ENCODE results near the gene RAD18.

RAD18 gene

DNA sequence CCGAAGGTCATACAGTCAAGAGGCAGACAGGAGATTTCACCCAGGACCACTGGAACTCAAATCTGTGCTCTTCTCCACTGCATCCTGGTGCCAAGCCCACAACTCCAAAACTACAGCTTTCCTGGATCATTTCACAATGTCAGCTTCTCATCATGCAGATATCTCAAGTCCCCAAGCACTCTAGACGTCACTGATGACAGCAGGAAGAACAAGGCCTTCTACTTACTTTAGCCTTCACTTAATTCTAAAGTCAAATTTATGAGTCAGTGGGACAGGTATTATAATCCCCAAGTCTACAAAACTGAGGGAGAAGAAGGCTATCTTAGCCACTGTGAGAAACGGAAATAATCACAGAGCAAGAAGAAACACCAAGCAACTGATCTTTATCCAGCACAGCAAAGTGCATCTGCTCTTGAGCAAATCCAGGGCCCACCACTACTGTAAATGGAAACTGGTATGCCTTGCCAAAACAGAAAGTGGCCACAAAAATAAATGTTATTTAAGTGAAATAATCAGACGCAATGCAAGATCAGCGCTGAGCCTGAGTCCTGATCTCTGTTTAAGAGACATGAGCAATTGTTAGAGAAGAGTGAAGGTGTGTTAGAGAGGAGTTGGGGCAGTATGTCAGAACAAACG, 928 bp downstream of the RAD18 start:
- DNase-seq: peak in 1 of 2 donors; percentile 5

DNA sequence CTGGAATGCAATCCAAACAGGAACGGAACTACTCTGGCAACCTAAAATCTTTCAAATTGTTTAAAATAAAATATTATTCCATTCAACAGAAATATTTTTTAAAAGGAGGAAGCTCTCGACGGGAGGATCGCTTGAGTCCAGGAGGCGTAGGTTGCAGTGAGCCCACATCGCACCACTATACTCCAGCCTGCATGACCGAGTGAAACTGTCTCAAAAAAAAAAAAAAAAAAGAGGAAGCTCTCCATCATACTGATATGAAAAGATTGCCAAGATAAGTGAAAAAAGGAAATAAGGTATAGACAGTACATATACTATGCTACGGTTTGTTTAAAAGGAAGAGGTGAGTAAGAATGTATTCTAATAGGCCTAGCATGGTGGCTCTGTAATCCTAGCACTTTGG, 3.6 kb downstream of the RAD18 start:
- DNase-seq: no peak

DNA sequence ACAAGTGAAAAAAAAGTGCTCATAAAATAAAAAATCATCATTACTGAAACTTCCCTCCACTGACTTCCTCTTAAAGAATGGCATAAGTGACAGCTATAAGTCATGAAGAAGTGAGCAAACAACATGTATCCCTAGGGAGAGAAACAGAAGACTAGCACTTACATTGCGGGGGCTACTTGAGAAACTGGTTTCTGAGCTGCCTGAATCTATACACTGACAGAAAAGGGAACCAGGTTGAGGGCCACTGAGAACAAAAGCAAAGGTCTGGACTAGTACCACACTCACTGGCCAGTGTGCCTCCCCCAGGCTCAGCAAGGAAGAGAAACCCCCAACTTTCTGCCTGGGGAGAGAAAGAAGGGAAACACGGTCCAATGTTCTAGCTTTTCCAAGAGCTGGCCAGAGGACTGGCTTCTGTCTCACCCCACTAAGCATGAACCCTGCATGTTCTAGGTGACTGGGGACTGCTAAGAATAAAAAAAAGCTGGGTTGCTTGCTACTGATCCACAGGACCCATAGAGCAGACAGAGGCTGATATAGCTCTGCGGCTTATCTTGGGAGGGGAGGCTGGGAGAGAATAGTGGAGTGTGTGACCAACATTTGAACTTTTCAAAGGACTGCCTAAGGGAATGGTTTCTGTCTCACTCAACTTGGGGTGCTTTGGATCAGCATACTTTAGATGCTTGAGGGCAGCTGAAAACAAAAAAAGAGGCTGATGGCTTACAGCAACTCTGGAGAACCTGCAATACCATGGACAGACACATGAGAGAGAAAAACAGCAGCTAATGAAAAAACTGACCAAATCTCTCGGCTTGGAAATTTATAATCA, 8.1 kb downstream of the RAD18 start:
- no peak for DNase-seq

DNA sequence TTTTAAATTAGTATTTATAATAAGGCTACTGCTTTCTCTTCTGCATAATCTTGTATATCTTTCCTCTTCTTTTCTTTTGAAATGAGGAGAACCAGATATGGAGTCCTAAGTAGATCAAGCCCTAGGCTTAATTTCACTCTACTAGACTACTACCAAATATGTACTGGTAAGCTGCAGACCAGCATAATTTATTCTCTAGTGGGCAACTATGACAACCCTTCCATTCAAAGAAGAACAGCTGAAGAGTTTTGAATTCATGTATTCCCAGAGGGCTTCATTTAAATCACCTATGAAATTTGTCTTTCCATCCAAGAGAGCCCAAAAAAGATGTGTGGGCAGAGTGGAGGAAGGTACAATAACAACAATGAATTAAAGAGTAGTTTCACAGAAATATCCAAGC, 10.0 kb downstream of the RAD18 start:
- no peak for DNase-seq

DNA sequence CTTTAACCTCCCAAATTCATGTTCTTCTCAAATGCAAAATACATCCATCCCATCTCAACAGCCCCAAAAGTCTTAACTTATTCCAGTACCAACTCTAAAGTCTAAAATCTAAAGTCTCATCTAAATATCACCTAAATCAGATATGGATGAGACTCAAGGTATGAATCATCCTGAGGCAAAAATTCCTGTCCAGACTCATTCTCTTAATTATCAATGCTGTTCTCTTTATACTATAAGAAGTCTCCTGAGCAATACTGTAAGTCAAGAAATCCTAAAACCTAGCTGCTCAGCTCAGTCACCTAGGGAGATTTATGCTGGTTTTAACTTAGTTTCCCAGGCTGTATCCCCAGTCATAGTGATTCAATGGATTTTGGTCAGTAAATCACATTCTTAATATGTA, 11.1 kb downstream of the RAD18 start:
- DNase-seq: no peak

DNA sequence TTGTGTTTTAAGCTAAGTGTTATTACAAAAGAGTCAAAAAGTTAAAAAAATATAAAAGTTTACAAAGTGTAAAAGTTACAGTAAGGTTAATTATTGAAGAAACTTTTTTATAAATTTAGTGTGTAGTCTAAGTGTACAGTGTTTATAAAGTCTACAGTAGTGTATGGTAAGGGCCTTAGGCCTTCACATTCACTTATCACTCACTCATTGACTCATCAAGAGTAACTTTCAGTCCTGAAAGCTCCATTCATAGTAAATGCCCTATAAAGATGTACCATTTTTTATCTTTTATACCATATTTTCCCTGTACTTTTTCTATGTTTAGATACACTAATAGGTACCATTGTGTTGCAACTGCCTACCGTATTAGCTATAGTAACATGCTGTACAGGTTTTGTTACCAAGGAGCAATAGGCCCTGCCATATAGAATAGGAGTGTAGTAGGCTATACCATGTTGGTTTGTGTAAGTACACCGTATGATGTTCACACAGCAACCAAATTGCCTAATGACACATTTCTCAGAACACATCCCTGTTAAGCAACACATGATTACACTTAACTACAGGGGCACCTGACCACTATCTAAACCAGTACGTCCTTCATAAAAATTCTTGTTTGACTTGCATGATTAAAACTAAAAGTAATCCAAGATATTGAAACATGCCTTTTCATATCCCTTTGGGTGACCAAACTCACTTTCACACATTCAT, 17.2 kb downstream of the RAD18 start:
- no peak for DNase-seq

DNA sequence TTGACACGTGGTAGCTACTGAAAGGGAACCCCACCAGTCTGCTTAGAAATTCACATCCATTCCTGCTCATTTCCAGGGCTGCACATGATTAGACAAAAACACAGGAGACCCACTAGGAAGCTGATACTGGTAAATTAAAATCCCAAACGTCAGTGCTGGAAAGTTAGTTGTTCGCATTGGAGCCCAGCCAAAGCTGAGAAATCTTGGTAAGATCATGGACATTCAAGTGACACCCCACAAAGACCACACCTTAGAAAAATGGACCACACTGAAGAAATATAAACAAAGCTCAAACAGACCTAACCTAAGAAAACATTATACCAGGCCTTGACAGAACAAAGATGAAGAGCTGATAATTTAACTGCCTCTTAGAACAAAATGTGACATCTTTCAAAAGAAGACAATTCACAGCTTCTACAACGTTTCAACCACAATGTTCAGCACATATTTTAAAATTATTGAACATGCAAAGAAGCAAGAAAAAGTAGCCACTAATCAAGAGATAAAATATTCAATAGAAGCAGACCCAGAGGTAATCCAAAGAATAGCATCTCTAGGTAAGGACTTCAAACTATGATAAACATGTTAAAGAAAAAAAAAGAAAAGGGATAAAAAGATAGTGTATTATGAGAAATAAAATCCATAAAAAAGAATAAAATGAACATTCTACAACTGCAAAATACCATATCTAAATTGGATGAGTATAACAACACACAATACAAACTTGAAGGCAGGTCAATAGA, 20.4 kb downstream of the RAD18 start:
- DNase-seq: no peak

DNA sequence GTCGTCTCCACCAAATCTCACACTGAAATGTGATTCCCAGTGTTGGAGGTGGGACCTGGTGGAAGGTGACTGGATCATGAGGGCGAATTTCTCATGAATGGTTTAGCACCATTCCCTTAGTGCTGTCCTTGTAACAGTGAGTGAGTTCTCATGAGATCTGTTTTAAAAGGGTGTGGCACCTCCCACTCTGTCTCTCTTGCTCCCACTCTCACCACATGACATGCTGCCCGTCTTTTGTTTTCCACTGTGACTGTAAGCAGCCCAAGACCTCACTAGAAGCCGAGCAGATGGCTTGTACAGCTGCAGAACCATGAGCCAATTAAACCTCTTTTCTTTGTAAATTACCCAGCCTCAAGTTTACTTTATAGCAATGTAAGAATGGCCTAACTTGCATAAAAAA, 21.2 kb downstream of the RAD18 start:
- no peak for DNase-seq

DNA sequence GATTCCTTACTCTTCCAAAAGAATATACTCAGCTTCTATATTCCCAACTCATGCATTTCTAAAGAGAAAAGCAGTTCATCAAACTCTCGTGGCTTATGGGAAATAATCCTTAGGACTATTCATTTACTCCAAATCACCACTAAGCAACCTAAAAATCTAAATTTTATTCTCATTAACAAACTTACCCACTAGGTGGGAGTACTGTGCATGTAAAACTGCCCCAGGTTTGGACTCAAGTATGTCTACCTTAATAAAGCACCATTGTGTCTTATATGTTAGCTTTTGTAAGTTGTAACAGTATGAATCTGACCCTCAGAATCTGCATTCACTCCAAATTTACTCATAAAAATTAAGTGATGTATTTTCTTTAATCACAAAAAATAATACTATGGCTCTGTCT, 25.3 kb downstream of the RAD18 start:
- DNase-seq: peak in 1 of 2 donors; percentile 2

DNA sequence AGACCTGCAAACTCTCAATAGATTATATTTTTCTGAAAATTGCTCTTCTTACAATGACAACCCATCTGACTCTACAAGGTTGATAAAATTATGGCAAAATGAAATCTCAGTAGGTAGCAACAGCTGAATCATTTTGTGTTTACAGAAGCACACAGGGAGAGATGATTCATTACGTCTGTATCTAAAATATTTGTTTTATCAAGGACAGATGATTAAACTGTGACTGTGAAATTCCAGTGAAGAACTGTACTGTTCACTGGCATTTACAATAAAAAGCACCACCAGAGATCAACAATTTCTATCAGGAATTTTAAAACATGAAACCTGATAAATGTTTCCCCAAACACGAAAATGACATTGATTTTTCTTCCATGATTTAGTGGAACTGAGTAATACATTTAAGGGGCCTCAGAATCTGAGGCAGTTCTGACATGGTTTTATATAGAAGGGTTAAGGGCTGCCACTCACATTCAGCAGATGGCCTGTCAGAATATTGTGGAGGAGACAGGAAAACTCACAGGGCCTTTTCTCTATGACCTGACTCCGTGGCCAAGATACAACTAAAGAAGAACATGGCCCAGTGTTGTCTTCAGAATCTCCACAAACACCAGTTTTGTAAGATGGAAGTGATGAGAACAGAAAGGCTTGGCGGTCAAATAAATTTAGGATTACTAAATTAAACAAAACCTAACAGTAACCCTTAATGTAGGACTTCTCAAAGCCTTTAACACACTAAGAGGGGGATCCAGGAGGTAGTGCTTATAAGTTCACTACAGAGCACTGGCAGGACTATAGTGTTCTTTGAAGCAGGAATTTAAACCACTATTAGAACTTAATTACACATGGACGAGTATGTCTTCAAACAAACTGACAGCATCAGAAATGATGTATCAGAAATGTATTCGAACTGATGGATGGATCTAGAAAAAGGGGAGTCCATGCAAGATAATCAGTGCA, 25.9 kb downstream of the RAD18 start:
- DNase-seq: no peak

DNA sequence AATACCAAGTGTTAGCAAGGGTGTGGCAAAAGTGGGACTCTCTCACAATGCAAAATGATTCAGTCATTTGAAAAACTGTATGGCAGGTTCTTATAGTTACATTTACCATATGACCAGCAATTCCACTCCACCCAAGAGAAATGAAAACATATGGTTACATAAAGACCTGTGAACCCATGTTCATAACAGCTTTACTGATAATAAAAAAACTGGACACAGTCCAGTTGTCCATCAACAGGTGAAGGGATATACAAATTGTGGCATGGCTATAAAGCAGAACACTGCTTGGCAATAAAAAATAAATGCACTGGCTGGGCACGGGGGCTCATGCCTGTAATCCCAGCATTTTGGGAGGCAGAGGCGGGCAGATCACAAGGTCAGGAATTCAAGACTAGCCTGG, 30.8 kb downstream of the RAD18 start:
- no peak for DNase-seq

DNA sequence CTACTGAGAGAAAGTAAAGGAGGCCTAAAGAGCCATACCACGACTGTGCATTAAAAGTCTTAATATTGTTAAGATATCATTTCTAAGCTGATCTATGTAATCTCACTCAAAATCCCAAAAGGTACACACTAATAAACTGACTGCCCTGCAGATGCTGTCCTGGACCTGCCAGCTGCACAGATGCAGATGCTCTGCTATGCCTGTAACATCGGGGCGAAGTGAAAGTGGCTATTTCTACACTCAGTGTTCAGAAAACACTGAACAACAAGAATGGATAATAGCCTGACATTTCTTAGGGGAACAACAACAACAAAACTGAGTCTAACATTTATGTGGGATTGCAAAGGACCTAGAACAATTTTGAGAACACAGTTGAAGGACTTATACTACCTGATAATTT, 31.9 kb downstream of the RAD18 start:
- DNase-seq: no peak

DNA sequence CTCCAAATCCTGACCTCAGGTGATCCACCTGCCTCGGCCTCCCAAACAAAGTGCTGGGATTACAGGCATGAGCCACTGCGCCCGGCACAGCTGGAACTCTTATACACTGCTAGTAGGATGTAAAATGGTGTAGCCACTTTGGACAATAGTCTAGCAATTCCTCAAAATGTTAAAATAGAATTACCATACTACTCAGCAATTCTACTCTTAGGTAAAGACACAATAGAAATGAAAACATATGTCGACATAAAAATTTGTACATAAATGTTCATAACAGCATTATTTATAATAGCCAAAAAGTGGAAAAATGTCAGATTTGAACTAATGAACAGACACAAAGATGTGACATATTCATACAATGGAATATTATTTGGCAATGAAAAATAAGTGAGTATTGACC, 33.4 kb downstream of the RAD18 start:
- no peak for DNase-seq

DNA sequence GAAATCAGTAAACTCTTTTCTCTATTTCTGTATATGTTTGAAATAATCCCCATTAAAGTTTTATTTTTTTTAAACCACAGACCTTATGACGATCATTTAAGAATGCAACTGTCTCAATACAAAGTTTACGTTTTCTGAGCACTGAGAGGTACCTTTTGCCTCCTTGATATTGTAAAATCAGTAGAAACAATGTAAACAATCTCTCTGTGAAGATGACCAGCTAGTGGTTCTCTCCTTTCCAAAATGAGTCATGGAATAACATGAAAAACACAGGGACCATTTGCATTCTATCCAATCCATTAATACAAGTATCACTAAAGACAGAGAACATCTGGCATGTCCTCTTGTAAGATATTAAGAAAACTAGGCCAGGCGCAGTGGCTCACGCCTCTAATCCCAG, 48.8 kb downstream of the RAD18 start:
- DNase-seq: no peak

DNA sequence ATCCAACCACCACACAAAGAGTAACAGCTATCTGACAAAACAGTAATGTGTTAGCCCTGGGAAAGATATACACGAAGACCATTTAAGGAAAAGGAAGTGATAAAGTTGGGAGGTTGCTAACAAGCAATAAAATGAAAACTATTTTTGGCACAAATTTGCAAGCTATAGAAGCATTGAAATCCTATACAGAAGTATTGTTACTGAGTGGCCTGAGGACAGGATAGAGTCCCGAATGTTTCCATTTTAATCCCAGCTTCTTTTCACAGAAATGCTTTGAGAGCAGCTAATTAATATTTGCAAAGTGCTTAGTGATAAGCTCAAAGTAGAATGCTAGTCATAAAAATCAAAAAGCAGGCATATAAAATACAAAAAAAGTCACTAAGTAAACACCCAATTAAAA, 51.5 kb downstream of the RAD18 start:
- DNase-seq: no peak

DNA sequence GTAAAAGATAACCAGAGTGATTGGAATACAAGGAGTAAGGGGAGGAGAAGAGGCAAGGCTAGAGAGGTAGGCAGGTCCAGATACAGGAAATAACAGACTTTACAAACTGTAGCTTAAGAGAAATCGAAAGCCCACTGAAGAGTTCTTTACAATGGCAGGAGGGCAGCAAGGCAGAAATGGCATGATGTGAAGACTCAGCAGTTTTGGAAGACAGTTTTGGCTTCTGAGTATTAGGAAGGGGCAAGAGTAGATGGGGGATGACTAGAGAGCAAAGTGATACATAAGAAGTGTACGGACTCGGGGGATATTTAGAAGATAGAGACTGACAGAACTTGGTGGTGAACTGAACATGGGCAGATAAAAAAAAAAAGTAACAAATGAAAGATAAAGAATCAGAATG, 54.1 kb downstream of the RAD18 start:
- no peak for DNase-seq

DNA sequence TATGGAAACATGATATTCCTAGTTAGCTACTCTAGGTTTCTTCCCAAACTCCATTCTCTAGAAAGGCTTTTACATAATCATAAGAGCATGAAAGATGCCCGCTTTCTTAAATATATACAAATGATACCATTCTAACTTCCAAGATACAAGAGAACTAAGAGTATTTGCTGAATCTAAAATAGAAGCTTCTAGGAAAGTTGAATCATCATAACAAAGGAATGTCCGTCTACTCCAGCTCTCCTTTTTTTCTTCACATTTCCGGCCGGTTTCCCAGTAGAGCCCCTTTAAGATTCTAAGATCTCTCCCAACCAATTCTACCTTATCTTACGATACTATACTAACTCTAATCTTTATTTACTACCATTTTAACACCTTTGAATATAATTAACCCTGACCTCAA, 60.1 kb downstream of the RAD18 start:
- no peak for DNase-seq

DNA sequence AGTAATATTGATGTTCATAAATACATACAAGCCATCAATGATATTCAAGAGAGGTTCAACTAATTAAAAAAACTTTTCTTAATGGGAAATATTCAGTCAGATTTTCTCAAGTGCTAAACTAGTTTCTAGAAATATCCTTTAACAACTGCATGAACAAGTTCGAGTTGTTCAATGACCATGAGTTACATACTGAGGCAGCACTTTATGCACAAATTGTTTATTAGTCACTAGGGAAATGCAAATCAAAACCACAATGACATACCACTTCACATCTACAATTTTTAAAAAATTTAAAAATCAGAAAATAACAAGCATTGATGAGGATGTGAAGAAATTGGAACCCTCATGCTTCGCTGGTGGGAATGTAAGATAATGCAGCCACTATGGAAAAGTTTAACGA, 62.4 kb downstream of the RAD18 start:
- DNase-seq: no peak

DNA sequence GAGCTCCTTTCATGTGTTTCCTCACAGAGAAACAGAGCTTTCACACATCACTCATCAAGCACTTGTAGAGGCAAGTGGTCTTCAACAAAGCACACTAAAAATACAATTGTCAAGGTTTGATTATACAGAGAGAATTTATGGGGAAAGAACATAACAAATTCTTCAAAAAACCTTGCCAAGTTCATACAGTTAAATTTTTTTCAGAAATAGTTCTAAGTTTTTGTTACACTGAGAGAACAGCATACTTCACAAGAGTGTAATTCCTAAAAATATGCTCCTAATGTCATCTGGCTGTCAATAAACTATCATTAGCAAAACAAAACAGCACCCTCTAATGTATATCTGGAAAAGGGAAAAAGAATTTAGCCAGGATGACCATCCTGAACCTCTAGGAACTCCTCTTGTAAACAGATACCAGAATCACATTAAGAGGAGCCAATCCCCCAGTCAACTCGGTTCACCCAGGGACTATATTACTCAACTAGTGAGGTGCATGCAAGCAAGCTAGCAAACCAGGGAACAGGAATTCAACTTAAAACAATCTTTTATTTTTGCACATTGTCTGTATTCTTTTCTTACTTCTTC, 63.3 kb downstream of the RAD18 start:
- DNase-seq: no peak

DNA sequence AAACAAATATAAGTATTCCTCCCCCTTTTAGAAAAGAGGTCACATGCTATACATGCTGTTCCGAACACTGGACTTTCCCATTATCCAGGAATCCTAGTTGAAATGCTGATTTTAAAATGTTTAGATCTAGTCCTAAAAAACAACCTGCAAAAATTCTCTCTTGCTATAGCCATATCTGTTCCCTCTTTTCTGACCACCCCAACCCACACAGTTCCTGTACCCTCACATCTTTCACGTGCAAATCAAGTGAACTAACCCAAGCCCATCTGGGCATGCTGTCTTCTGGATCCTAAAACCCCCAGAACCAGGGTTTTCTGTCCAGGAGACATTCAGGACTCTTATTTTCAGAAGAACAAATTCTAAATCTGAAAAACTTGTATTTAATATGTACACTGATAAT, 67.4 kb downstream of the RAD18 start:
- DNase-seq: no peak

DNA sequence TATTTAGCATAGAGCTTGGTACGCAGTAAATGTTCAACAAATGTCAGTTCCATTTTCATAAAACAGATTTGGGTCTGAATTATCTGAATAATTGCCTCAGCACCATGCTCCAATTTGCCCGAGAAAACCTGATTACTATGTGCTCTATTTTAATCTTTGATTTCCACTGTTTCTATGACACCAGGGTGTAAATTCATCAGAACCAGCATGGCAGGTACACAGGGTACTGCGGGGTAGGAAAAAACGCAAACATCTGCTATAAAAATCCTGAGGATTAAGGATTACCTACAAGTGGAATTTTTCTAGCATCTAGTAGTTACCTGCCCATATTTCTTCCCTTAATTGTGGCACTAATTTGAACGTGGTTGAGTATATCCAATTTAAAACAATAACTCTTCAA, 70.3 kb downstream of the RAD18 start:
- DNase-seq: no peak

DNA sequence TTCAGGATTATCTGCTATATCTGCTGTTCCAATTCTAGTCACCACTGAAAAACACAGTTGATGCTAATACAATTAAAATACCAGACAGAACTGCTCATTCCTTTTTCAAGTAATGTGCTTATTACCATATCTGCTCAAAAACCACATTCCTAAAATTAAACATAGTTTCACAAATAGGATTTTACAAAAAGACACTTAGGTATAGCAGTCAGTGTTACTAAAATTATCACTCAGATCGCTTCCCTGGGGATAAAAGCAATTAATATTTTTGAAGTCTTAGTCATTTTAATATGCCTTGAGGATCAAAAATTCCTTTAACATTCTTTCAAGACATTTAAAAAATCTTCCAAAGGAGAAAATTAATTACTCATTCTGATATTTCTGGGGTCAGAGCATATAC, 71.5 kb downstream of the RAD18 start:
- no peak for DNase-seq
